Progenitor cell of endocrine pancreas (in vitro differentiated cells): Measurements from ENCODE around the gene MTX2. TPM values are rescaled to one million over a fixed set of nuclear protein-coding genes. Genes with fewer than 3 reads are reported as not detected.
"Not testable (repeated sequence)": the region's sequence is repeated elsewhere in the genome, so short reads cannot be mapped to it uniquely, and the experiment has no call there.

Source experiments
- DNase-seq: peaks from one replicate; pipeline ENCODE4 v3.0.0; 2021; ENCODE audit warnings: low spot score; ENCODE audit not compliant: unreplicated experiment
- H3K27ac Mint-ChIP-seq: 2 replicates; pipeline ENCODE4 v1.8.0; 2021; ENCODE audit warnings: mild to moderate bottlenecking, moderate library complexity, mixed read lengths
- H3K27me3 Mint-ChIP-seq: 2 replicates; pipeline ENCODE4 v1.8.0; 2021; ENCODE audit warnings: mixed read lengths
- H3K36me3 Mint-ChIP-seq: 2 replicates; pipeline ENCODE4 v1.8.0; 2022; ENCODE audit warnings: mixed read lengths; ENCODE audit not compliant: insufficient read depth
- H3K4me1 Mint-ChIP-seq: 2 replicates; pipeline ENCODE4 v1.8.0; 2021; ENCODE audit warnings: low read depth, mixed read lengths
- H3K4me3 Mint-ChIP-seq: 2 replicates; pipeline ENCODE4 v1.8.0; 2021; ENCODE audit warnings: low read depth, mild to moderate bottlenecking, moderate library complexity, mixed read lengths
- H3K9me3 Mint-ChIP-seq: 2 replicates; pipeline ENCODE4 v1.8.0; 2021; ENCODE audit warnings: low read depth, mixed read lengths
- CTCF ChIP-seq: fragments of 200-600 bp; sonication (generic); IDR thresholded peaks from one replicate; pipeline ENCODE4 v1.5.0; 2021; ENCODE audit warnings: antibody characterized with exemption, mild to moderate bottlenecking; ENCODE audit not compliant: unreplicated experiment
- total RNA-seq: library from RNA; stranded (reverse); gene quantifications from 2 replicates; pipeline ENCODE4 v1.2.1, GENCODE V29; 2021

Gene MTX2
- total RNA-seq, 1 donor from 2014 or later, result 30.9 TPM

- Mint-ChIP-seq H3K4me3 (no peak overlapping the region), H3K36me3 (no peaks in the 10 kb centered on the region), H3K27me3 (no peaks in the 10 kb centered on the region), H3K27ac (no peak overlapping the region), H3K4me1 (peaks cover 19% of the 10 kb centered on the region), H3K9me3 (no peaks in the 10 kb centered on the region)
- DNase-seq, result no peak
- no peak for TF ChIP-seq CTCF
Measured at GRCh38 chr2:176293334-176293733, 24.1 kb downstream of the MTX2 start.

DNA sequence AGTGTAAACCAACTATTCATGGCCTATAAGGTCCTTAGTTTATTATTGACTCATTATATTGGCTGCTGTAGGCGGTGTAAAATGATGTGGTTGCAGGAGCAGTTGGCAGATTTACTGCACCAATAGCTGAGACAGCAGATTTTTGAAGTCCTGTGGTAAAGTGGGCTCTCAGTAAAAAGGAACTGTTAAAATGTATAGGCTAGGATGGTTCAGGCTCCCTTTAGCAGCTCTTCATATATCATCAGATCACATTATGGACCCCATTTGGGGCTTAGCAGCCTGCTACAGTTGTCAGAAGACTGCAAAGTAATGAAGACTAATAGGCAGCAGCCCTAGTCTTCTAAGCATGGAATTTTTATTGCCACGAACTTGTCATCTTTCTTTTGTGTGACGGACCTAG lies 27.8 kb downstream of the MTX2 start:
- H3K4me1 Mint-ChIP-seq, result peaks cover 11% of the 10 kb centered on the region
- H3K27me3 Mint-ChIP-seq, result no peaks in the 10 kb centered on the region
- TF ChIP-seq CTCF, result no peak
- H3K36me3 Mint-ChIP-seq, result no peaks in the 10 kb centered on the region
- H3K9me3 Mint-ChIP-seq, result no peaks in the 10 kb centered on the region
- DNase-seq, result no peak
- H3K27ac Mint-ChIP-seq, result no peak overlapping the region
- no peak overlapping the region for H3K4me3 Mint-ChIP-seq

DNA sequence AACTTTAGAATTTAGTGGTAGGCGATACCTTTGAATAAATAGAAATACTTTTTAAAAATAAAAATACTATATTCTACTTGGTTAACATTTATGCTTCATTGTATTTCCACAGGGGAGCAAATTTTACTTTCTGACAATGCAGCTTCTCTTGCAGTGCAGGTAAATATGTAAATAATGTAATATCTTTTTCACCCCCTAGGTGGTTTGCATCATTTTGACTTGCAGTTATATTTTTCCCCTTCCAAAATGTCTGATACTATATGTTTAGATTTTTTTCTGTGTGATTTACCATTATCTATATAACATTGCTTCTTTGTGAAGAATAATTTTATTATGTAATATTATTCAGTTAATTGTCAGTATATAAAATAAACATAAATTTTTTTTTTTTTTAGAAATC lies 28.5 kb downstream of the MTX2 start:
- H3K9me3 Mint-ChIP-seq, result no peaks in the 10 kb centered on the region
- no peaks in the 10 kb centered on the region for H3K27me3 Mint-ChIP-seq
- H3K36me3 Mint-ChIP-seq, result no peaks in the 10 kb centered on the region
- H3K4me3 Mint-ChIP-seq, result no peak overlapping the region
- H3K4me1 Mint-ChIP-seq, result peaks cover 11% of the 10 kb centered on the region
- H3K27ac Mint-ChIP-seq, result no peak overlapping the region
- no peak for DNase-seq
- no peak for TF ChIP-seq CTCF

GRCh38 chr2:176306020-176306419 lies 36.8 kb downstream of the MTX2 start:
- not testable (repeated sequence) for H3K4me3 Mint-ChIP-seq, H3K27me3 Mint-ChIP-seq, DNase-seq, H3K27ac Mint-ChIP-seq, H3K4me1 Mint-ChIP-seq
- peaks cover 53% of the 10 kb centered on the region for H3K36me3 Mint-ChIP-seq
- peaks cover 12% of the 10 kb centered on the region for H3K9me3 Mint-ChIP-seq

DNA sequence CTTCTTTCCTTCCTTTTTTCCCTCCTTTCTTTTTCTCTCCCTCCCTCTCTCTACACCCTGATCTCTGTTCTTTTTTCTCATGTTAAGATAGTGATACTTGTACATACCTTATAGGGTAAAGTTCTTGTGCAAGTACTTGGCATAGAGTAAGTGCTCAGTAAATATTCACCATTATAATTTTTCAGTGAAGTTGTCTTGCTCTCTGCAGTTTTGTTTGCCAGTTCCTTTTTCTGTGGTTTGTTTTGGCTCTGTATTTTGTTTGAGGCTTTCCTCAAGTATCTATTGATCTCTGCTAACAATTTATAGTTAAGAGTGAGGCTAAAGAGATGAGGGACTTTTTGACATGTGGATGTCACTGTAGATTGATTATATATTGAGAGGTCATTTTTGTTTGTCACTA lies 48.0 kb downstream of the MTX2 start:
- no peak for TF ChIP-seq CTCF
- Mint-ChIP-seq H3K27ac (peak overlapping the region; percentile 70), H3K36me3 (peaks cover 11% of the 10 kb centered on the region), H3K4me3 (no peak overlapping the region), H3K27me3 (no peaks in the 10 kb centered on the region), H3K4me1 (peaks cover 22% of the 10 kb centered on the region), H3K9me3 (no peaks in the 10 kb centered on the region)
- DNase-seq, result no peak

GRCh38 chr2:176317623-176318065 lies 48.4 kb downstream of the MTX2 start:
- no peak for TF ChIP-seq CTCF
- peak overlapping the region; percentile 70 for H3K27ac Mint-ChIP-seq
- H3K4me1 Mint-ChIP-seq, result peaks cover 22% of the 10 kb centered on the region
- H3K27me3 Mint-ChIP-seq, result no peaks in the 10 kb centered on the region
- H3K36me3 Mint-ChIP-seq, result peaks cover 11% of the 10 kb centered on the region
- no peaks in the 10 kb centered on the region for H3K9me3 Mint-ChIP-seq
- DNase-seq, result no peak
- H3K4me3 Mint-ChIP-seq, result no peak overlapping the region
